Trophoblast cell (in vitro differentiated cells and primary cell): ENCODE results near the gene ALKAL2.

Experiments
- DNase-seq, 2 donors: peaks; one replicate each; pipeline ENCODE4 v3.0.0-alpha.2; 2016
- H2AFZ ChIP-seq: 2 replicates; pipeline ENCODE4 v1.6.1; 2013; ENCODE audit warnings: low read length, moderate library complexity, mild to moderate bottlenecking; ENCODE audit not compliant: insufficient read depth, poor library complexity
- H2AK5ac ChIP-seq: 2 replicates; pipeline ENCODE4 v1.6.1; 2013; ENCODE audit warnings: mild to moderate bottlenecking, low read length
- H2BK120ac ChIP-seq: 2 replicates; pipeline ENCODE4 v1.6.1; 2013; ENCODE audit warnings: low read length, mild to moderate bottlenecking, moderate library complexity; ENCODE audit not compliant: insufficient read depth, poor library complexity
- H2BK12ac ChIP-seq: 2 replicates; pipeline ENCODE4 v1.6.1; 2013; ENCODE audit warnings: mild to moderate bottlenecking, low read length, moderate library complexity
- H2BK5ac ChIP-seq: 2 replicates; pipeline ENCODE4 v1.6.1; 2013; ENCODE audit warnings: low read length, low read depth, moderate library complexity, mild to moderate bottlenecking; ENCODE audit not compliant: poor library complexity
- H3K14ac ChIP-seq: 2 replicates; pipeline ENCODE4 v1.6.1; 2013; ENCODE audit warnings: mild to moderate bottlenecking, low read length
- H3K18ac ChIP-seq: 2 replicates; pipeline ENCODE4 v1.6.1; 2013; ENCODE audit warnings: mild to moderate bottlenecking, low read length
- H3K23ac ChIP-seq: 2 replicates; pipeline ENCODE4 v1.6.1; 2013; ENCODE audit warnings: low read length
- H3K27ac ChIP-seq: 2 replicates; pipeline ENCODE4 v1.5.1; 2013; ENCODE audit warnings: low read depth, mild to moderate bottlenecking, inconsistent platforms, low read length, moderate library complexity
- H3K27me3 ChIP-seq: 2 replicates; pipeline ENCODE4 v1.6.1; 2013; ENCODE audit warnings: inconsistent platforms, mild to moderate bottlenecking, low read length, moderate library complexity; ENCODE audit not compliant: insufficient read depth
- H3K36me3 ChIP-seq, 2 experiments: 1 replicate in 1 of 2; 2 replicates in 1 of 2; pipeline ENCODE4 v1.6.1; 2013; ENCODE audit warnings: low read length in 2 of 2, mild to moderate bottlenecking in 2 of 2, moderate library complexity in 1 of 2; ENCODE audit not compliant: insufficient read depth in 2 of 2, control insufficient read depth in 1 of 2
- H3K4ac ChIP-seq: 2 replicates; pipeline ENCODE4 v1.6.1; 2013; ENCODE audit warnings: low read depth, mild to moderate bottlenecking, low read length, moderate library complexity
- H3K4me1 ChIP-seq, 2 experiments: 1 replicate in 1 of 2; 2 replicates in 1 of 2; pipeline ENCODE4 v1.6.1; 2013; ENCODE audit warnings: low read length in 2 of 2, mild to moderate bottlenecking in 2 of 2, moderate library complexity in 1 of 2; ENCODE audit not compliant: insufficient read depth in 2 of 2, control insufficient read depth in 1 of 2
- H3K4me2 ChIP-seq: 2 replicates; pipeline ENCODE4 v1.6.1; 2013; ENCODE audit warnings: inconsistent platforms, mild to moderate bottlenecking, low read length, moderate library complexity
- H3K4me3 ChIP-seq: 2 replicates; pipeline ENCODE4 v1.5.1; 2013; ENCODE audit warnings: mild to moderate bottlenecking, low read depth, low read length, inconsistent platforms
- H3K79me1 ChIP-seq: one replicate; pipeline ENCODE4 v1.6.1; 2013; ENCODE audit warnings: low read length
- H3K79me2 ChIP-seq: 2 replicates; pipeline ENCODE4 v1.6.1; 2013; ENCODE audit warnings: low read length, mild to moderate bottlenecking; ENCODE audit not compliant: control insufficient read depth, insufficient read depth, poor library complexity
- H3K9ac ChIP-seq: 2 replicates; pipeline ENCODE4 v1.6.1; 2013; ENCODE audit warnings: mild to moderate bottlenecking, low read length
- H3K9me3 ChIP-seq: 2 replicates; pipeline ENCODE4 v1.6.1; 2013; ENCODE audit warnings: low read depth, mild to moderate bottlenecking, control low read depth, inconsistent platforms, low read length; ENCODE audit not compliant: insufficient read depth
- H4K12ac ChIP-seq: 2 replicates; pipeline ENCODE4 v1.6.1; 2013; ENCODE audit warnings: low read depth, mild to moderate bottlenecking, low read length, moderate library complexity
- H4K8ac ChIP-seq: 2 replicates; pipeline ENCODE4 v1.6.1; 2013; ENCODE audit warnings: low read depth, mild to moderate bottlenecking, low read length, moderate library complexity
- H4K91ac ChIP-seq: one replicate; pipeline ENCODE4 v1.6.1; 2013; ENCODE audit warnings: low read depth, mild to moderate bottlenecking, low read length, moderate library complexity
- WGBS: extraction: QIAGEN DNeasy Blood & Tissue Kit; methylation state at CpG from one replicate; pipeline ENCODE4 v1.1.7; 2013; ENCODE audit warnings: missing lambda C conversion rate; ENCODE audit not compliant: insufficient read length, insufficient coverage; ENCODE audit errors: extremely low coverage; 5-methylcytosine and 5-hydroxymethylcytosine counted together

The ALKAL2 gene

DNA sequence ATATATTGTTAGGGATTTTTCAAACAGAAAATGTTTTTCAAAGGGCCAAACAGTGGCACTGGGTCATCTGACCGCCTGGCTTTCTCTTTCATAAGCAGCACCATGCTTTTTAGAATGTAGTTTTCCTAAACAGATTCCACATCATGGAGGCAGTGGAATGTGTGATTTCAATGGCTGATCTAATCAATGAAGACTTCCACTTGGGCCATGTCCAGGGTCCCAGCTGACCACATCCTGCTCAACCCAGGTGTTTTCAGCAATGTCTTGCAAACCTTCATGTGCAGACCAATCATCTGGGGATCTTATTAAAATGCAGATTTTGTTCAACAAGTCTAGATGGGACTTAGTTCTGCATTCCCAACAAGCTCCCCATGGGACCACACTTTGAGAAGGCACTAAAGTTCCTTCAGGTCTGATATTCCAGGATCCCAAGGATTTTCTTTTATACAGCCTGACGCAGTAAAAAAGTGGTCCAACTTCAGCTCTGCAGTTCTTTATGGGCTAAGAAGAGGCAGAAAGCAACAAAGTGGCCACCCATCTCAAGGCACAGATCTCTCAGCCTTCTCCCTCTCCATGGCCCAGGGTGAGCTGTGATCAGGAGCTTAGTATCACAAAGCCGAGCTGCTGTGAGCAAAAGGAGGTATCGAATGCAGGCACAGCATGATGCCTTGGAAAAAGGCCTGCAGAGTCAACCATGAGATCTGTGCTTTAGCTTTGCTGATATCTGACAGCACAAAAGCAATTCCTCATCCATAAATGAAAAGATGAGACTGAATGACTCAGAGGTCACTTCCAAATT lies 3.7 kb downstream of the ALKAL2 start:
- Histone ChIP-seq H3K36me3 (peaks cover 16 to 22% of the 10 kb centered on the region in 2 experiments), H3K79me2 (no peaks in the 10 kb centered on the region), H3K27ac (no peak overlapping the region), H2BK120ac (no peak overlapping the region), H4K12ac (no peak overlapping the region), H2AK5ac (no peak overlapping the region), H3K4ac (no peak overlapping the region), H3K4me3 (no peak overlapping the region), H2AFZ (no peak overlapping the region), H3K4me1 (peaks cover 6% of the 10 kb centered on the region in 2 experiments), H3K14ac (no peak overlapping the region), H3K27me3 (peaks cover 20% of the 10 kb centered on the region), H2BK12ac (no peak overlapping the region), H2BK5ac (no peak overlapping the region), H3K4me2 (no peak overlapping the region), H3K9me3 (peaks cover 2% of the 10 kb centered on the region), H4K8ac (no peak overlapping the region), H3K23ac (no peak overlapping the region), H3K9ac (no peak overlapping the region), H3K18ac (no peak overlapping the region), H3K79me1 (no peaks in the 10 kb centered on the region), H4K91ac (no peak overlapping the region)
- no peak for DNase-seq
- no CpG with 5 or more reads among the region's 4 CpGs for WGBS

DNA sequence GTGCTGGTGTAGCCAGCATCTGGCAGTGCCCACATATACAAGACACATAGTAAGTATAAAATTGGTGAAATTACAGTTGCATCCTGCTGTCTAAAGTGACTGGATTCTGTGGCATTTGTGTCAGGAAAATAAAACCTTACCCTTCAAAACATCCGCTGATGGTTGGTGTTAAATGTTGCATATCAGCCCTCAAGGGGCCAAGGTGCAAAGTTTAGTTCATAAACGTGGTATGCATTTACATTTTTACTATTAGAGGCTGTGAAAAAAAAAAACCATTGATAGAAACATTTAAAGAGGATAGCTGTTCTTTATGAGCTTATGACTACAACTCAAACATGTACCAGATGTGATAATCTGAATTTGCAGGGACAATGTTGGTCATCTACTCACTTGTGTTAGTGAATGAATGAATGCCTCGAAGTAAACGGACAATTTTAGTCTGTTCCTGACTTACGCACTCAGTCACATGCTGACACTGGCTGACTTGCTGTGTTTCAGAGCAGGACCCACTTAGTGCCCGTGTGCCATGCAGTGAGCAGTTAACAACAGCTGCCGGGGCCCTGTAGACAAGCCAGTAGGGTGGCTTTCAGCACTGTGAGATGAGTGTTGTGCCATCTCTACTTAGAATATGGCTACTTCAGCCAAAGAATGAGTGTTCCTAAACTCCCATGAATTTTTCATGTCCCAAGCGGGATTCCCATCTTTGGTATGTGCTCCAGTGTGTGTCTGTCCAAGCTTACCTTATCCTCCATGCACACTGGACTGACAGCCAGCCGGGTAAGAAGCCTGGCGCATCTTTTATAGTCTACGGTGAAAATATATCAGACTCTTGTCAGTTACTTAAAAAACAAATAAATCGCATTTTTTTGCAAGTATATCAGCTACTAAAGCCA lies 5.3 kb downstream of the ALKAL2 start:
- Histone ChIP-seq H3K4me3 (no peak overlapping the region), H3K23ac (no peak overlapping the region), H4K91ac (no peak overlapping the region), H3K79me2 (no peaks in the 10 kb centered on the region), H3K27ac (no peak overlapping the region), H3K79me1 (no peaks in the 10 kb centered on the region), H4K8ac (no peak overlapping the region), H3K4me1 (no peaks in the 10 kb centered on the region), H2BK120ac (no peak overlapping the region), H4K12ac (no peak overlapping the region), H3K4me2 (no peak overlapping the region), H3K9me3 (peaks cover 2% of the 10 kb centered on the region), H2AK5ac (no peak overlapping the region), H2AFZ (no peak overlapping the region), H3K27me3 (peaks cover 8% of the 10 kb centered on the region), H2BK5ac (no peak overlapping the region), H3K9ac (no peak overlapping the region), H3K4ac (no peak overlapping the region), H2BK12ac (no peak overlapping the region), H3K18ac (no peak overlapping the region), H3K14ac (no peak overlapping the region), H3K36me3 (peaks cover 19 to 27% of the 10 kb centered on the region in 2 experiments)
- WGBS: no CpG with 5 or more reads among the region's 12 CpGs
- no peak for DNase-seq

DNA sequence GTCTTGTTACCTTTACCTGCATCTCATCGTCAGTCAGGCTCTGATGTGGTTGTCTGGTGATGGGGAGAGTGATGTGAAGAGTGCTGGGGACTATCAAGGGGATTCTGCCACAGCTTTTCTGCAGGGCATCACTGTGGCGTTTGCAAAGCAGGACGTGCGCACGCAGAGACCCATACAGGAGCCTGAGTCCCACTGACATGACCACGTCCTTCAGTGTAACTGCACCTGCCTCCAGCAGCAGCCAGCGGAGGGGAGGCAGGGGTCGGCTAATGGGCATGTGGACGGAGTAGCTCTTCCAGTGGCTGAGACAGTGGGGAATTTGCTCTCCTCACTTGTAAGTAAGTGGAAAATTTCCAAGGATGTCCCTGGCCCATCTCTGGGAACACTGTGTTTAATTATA lies 6.5 kb downstream of the ALKAL2 start:
- Histone ChIP-seq H3K9ac (no peak overlapping the region), H3K23ac (no peak overlapping the region), H3K36me3 (peaks cover 23 to 34% of the 10 kb centered on the region in 2 experiments), H4K8ac (no peak overlapping the region), H3K18ac (no peak overlapping the region), H2BK12ac (no peak overlapping the region), H3K14ac (no peak overlapping the region), H3K4me1 (no peaks in the 10 kb centered on the region), H3K4me3 (no peak overlapping the region), H2BK120ac (no peak overlapping the region), H4K91ac (no peak overlapping the region), H3K9me3 (peaks cover 2% of the 10 kb centered on the region), H3K79me2 (no peaks in the 10 kb centered on the region), H3K79me1 (no peaks in the 10 kb centered on the region), H3K27ac (no peak overlapping the region), H3K4me2 (no peak overlapping the region), H3K27me3 (no peaks in the 10 kb centered on the region), H3K4ac (no peak overlapping the region), H2AFZ (no peak overlapping the region), H2AK5ac (no peak overlapping the region), H2BK5ac (no peak overlapping the region), H4K12ac (no peak overlapping the region)
- no peak for DNase-seq
- WGBS: no CpG with 5 or more reads among the region's 9 CpGs

DNA sequence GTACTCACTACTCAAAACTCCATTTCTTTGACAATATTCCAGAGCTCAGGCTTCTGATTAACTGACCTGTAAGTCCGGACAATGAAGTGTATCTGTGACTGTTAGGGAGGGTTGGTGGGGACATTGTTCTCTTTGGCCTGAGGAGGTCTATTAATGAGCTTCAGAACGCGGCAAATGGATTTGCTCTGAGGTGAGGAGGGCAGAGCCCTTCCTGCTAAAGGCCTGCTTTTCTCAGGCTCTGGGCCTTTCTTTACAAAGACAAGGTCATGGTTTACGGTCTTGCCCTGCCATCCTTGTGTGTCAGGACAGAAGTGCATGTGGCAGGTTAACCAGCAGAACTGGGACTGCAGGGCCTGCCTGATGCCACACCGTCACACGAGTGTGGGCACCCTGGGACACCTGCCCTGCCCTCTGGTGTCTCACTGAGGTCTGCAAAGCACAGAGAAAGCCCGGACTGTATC lies 7.2 kb downstream of the ALKAL2 start:
- Histone ChIP-seq H3K23ac (no peak overlapping the region), H3K79me1 (no peaks in the 10 kb centered on the region), H3K4me2 (no peak overlapping the region), H3K9me3 (peaks cover 2% of the 10 kb centered on the region), H3K4me3 (no peak overlapping the region), H3K79me2 (no peaks in the 10 kb centered on the region), H4K91ac (no peak overlapping the region), H4K12ac (no peak overlapping the region), H3K18ac (no peak overlapping the region), H4K8ac (no peak overlapping the region), H3K27ac (no peak overlapping the region), H3K4me1 (no peaks in the 10 kb centered on the region), H2AFZ (no peak overlapping the region), H3K36me3 (peaks cover 23 to 40% of the 10 kb centered on the region in 2 experiments), H3K4ac (no peak overlapping the region), H3K27me3 (no peaks in the 10 kb centered on the region), H2BK5ac (no peak overlapping the region), H3K14ac (no peak overlapping the region), H3K9ac (no peak overlapping the region), H2BK120ac (no peak overlapping the region), H2AK5ac (no peak overlapping the region), H2BK12ac (no peak overlapping the region)
- no CpG with 5 or more reads among the region's 7 CpGs for WGBS
- DNase-seq: no peak
